Upper lobe of left lung (tissue), 4 donors: ENCODE data around the gene SLC16A3.

Experiments
- CTCF ChIP-seq, 6 experiments: fragments of 450-650 bp in 4 of 6; fragments of 200-600 bp in 2 of 6; sonication (generic) in 2 of 6; IDR thresholded peaks; one replicate each; pipeline ENCODE4 v1.5.1; 2016 to 2019; ENCODE audit warnings: antibody characterized with exemption in 6 of 6
- EP300 ChIP-seq, 4 donors: sonication (generic); formaldehyde crosslinking; IDR thresholded peaks; one replicate each; pipeline ENCODE4 v1.5.1; 2017; ENCODE audit warnings: antibody characterized with exemption in 4 of 4, control low read depth in 2 of 4
- POLR2A ChIP-seq, 4 donors: fragments of 450-650 bp; IDR thresholded peaks; one replicate each; pipeline ENCODE4 v1.5.1; 2016 to 2017; ENCODE audit warnings: antibody characterized with exemption in 4 of 4, mild to moderate bottlenecking in 2 of 4
- POLR2AphosphoS5 ChIP-seq, 2 donors: sonication (generic); formaldehyde crosslinking; IDR thresholded peaks; one replicate each; pipeline ENCODE4 v1.5.1; 2017; ENCODE audit warnings: antibody characterized with exemption in 2 of 2

GRCh38 chr17:82271401-82271800 lies 42.6 kb downstream of the SLC16A3 start:
- TF ChIP-seq CTCF (IDR thresholded peaks at IDR 0.05) (no peak), POLR2A (IDR thresholded peaks at IDR 0.05) (no peak), POLR2AphosphoS5 (IDR thresholded peaks at IDR 0.05) (no peak), EP300 (IDR thresholded peaks at IDR 0.05) (no peak)
